GM23248 (cell line): ENCODE results near the gene HSD17B8. TPM values are rescaled to one million over a fixed set of nuclear protein-coding genes. Genes with fewer than 3 reads are reported as not detected.

Source experiments
- DNase-seq: peaks from one replicate; pipeline ENCODE4 v3.0.0-alpha.2; 2015
- H2AFZ ChIP-seq: fragments of 200-600 bp; sonication (generic); 2 replicates; pipeline ENCODE4 v1.6.1; 2016; ENCODE audit warnings: antibody characterized with exemption
- H3F3A ChIP-seq: fragments of 200-600 bp; sonication (generic); 2 replicates; pipeline ENCODE4 v1.6.1; 2016; ENCODE audit warnings: mild to moderate bottlenecking, antibody characterized with exemption, mixed run types; ENCODE audit not compliant: insufficient read depth
- H3K27ac ChIP-seq: fragments of 200-600 bp; sonication (generic); 2 replicates; pipeline ENCODE4 v1.5.1; 2016; ENCODE audit warnings: mild to moderate bottlenecking
- H3K27me3 ChIP-seq: fragments of 200-600 bp; sonication (generic); replicated peaks from 2 replicates; pipeline ENCODE4 v1.6.1; 2016; ENCODE audit warnings: mild to moderate bottlenecking; ENCODE audit not compliant: insufficient read depth
- H3K36me3 ChIP-seq: fragments of 200-600 bp; sonication (generic); 2 replicates; pipeline ENCODE4 v1.6.1; 2016; ENCODE audit warnings: low read depth, mild to moderate bottlenecking
- H3K4me1 ChIP-seq: fragments of 200-600 bp; sonication (generic); 2 replicates; pipeline ENCODE4 v1.6.1; 2016; ENCODE audit warnings: mild to moderate bottlenecking; ENCODE audit not compliant: insufficient read depth
- H3K4me2 ChIP-seq: fragments of 200-600 bp; sonication (generic); one replicate; pipeline ENCODE4 v1.6.1; 2016; ENCODE audit warnings: mild to moderate bottlenecking; ENCODE audit not compliant: unreplicated experiment
- H3K4me3 ChIP-seq: fragments of 200-600 bp; sonication (generic); 2 replicates; pipeline ENCODE4 v1.5.1; 2016; ENCODE audit warnings: mild to moderate bottlenecking
- H3K79me2 ChIP-seq: fragments of 200-600 bp; sonication (generic); 2 replicates; pipeline ENCODE4 v1.6.1; 2016; ENCODE audit warnings: mild to moderate bottlenecking; ENCODE audit not compliant: insufficient read depth
- H3K9ac ChIP-seq: fragments of 200-600 bp; sonication (generic); 2 replicates; pipeline ENCODE4 v1.6.1; 2016; ENCODE audit warnings: mild to moderate bottlenecking
- H3K9me2 ChIP-seq: fragments of 200-600 bp; sonication (generic); 2 replicates; pipeline ENCODE4 v1.6.1; 2016; ENCODE audit warnings: mixed run types, mild to moderate bottlenecking, moderate library complexity; ENCODE audit not compliant: insufficient read depth
- H3K9me3 ChIP-seq: fragments of 200-600 bp; sonication (generic); one replicate; pipeline ENCODE4 v1.6.1; 2017; ENCODE audit warnings: low read depth
- H4K20me1 ChIP-seq: fragments of 200-600 bp; sonication (generic); 2 replicates; pipeline ENCODE4 v1.6.0; 2016; ENCODE audit not compliant: insufficient read depth
- EZH2 ChIP-seq: fragments of 200-600 bp; sonication (generic); IDR thresholded peaks from 2 replicates; pipeline ENCODE4 v1.6.1; 2018; ENCODE audit warnings: antibody characterized with exemption, mild to moderate bottlenecking; ENCODE audit not compliant: insufficient read depth, poor library complexity, severe bottlenecking
- EZH2phosphoT487 ChIP-seq: fragments of 200-600 bp; sonication (generic); IDR thresholded peaks from 2 replicates; pipeline ENCODE4 v1.6.1; 2018; ENCODE audit warnings: antibody characterized with exemption, moderate library complexity, mild to moderate bottlenecking, low read depth; ENCODE audit not compliant: insufficient read depth
- WGBS, 2 experiments: methylation state at CpG; one replicate each; pipeline ENCODE4 v1.1.6; 2015 to 2017; ENCODE audit warnings: low lambda C conversion rate in 2 of 2, low coverage in 1 of 2; ENCODE audit errors: missing lambda C conversion rate in 2 of 2; 5-methylcytosine and 5-hydroxymethylcytosine counted together
- in situ Hi-C: fragments of 300-500 bp; cut with MboI; formaldehyde crosslinking; loops from 2 replicates; pipeline ENCODE4 v1.15.0; 2020
- polyA plus RNA-seq: library from polyadenylated mRNA; unstranded; fragments of >200 nt; fragmentation: Nextera tagmentation; extraction: Ambion mirVana; gene quantifications from 2 replicates; pipeline ENCODE4 v1.2.1, GENCODE V29; 2016
- total RNA-seq: library from RNA; depleted of rRNA; stranded (reverse); fragments of >200 nt; shearing (Covaris generic); gene quantifications from 2 replicates; pipeline ENCODE4 v1.2.3, GENCODE V29; 2014

Gene HSD17B8
- total and polyA plus RNA-seq, 2 experiments from 2014 or later = 3.7 to 5.6 TPM

DNA sequence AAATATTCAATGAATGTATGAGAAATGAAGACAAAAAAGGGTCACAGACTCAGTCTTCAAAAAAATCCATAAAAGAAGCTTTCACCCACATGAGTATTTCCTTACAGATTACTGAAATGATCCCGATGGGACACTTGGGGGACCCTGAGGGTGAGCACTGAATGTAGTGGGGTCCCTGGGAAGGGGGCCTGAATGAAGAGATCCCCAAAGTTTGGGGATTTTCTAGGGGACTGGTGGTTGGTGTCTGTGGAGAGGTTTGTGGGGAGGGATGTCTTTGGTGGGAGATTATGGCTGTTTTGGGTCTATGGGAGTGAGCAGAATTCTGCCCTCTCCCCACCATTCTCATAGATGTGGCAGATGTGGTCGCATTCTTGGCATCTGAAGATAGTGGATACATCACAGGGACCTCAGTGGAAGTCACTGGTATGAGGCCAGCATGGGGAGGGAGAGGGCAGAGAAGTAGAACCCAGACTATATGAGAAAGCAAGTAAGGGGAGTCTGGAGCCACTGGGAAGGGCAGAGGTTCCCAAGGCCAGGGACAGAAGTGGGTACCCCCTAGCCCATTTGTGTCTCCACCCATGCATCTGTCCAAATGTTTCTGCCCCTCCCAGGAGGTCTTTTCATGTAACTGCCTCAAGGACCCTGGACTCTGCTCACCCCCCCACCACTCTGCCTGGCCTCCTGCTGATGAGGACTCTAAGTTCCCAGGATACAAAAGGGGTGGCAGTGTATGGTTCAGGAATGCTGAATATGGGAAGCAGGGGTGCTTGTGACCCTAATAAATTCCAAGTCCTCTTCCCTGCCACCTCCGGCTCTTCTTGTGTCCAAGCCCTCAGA is 1.8 kb downstream of the HSD17B8 start:
- Histone ChIP-seq H3K9me2 (no peaks in the 10 kb centered on the region), H3F3A (peaks cover 44% of the 10 kb centered on the region), H3K9ac (peak overlapping the region; percentile 100), H3K36me3 (peaks cover 13% of the 10 kb centered on the region), H4K20me1 (no peaks in the 10 kb centered on the region), H3K4me2 (peak overlapping the region; percentile 20), H2AFZ (no peak overlapping the region), H3K27me3 (no peaks in the 10 kb centered on the region), H3K79me2 (peaks cover 40% of the 10 kb centered on the region), H3K4me1 (peaks cover 43% of the 10 kb centered on the region), H3K27ac (peak overlapping the region; percentile 92), H3K9me3 (no peaks in the 10 kb centered on the region), H3K4me3 (no peak overlapping the region)
- DNase-seq = peak; percentile 55
- in situ Hi-C loops = no loop called here
- WGBS, 2 experiments = 57 to 70% methylated on average over 2 to 3 of the region's 3 CpGs
- TF ChIP-seq EZH2phosphoT487 (no peak), EZH2 (no peak)

DNA sequence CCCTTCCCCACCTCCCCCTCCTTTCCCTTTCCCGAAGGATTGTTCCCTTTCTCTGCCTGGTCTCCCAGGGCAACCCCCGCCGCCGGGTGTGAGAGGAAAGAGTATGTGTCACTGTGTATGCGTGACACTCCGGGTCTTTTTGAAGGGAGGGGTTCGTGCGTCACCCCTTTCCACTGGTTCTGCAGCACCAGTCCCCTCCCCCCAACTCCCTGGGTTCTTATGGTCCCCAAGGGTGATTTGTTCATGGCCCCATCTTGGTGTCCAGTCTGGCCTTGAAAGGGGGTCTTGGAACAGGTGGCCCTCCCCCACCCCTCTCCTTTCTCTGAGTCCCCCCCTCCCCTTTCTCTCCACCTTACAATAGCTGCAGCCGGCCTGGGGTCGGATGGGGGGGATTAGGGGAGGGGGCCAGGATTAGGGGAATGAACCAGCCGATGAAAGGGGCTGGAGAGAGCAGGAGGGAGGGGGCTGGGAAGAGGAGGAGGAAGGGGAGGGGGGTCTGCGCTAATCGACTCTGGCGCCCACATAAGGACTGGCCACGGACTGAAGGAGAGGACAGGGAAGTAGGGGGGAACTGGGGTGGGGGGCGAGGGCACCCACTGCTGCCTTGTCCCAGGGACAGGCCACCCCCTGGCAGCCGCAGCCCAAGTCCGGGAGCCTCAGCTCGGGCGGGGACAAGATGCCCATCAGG is 2.6 kb downstream of the HSD17B8 start:
- Histone ChIP-seq H4K20me1 (no peaks in the 10 kb centered on the region), H3F3A (peaks cover 44% of the 10 kb centered on the region), H3K9ac (peak overlapping the region; percentile 100), H3K9me3 (no peaks in the 10 kb centered on the region), H3K27ac (peak overlapping the region; percentile 92), H3K79me2 (peaks cover 32% of the 10 kb centered on the region), H3K9me2 (no peaks in the 10 kb centered on the region), H3K27me3 (no peaks in the 10 kb centered on the region), H3K36me3 (peaks cover 13% of the 10 kb centered on the region), H2AFZ (peak overlapping the region; percentile 80), H3K4me1 (peaks cover 43% of the 10 kb centered on the region), H3K4me3 (peak overlapping the region; percentile 96), H3K4me2 (peak overlapping the region; percentile 95)
- WGBS, 2 experiments = 1 to 6% methylated on average over 9 to 20 of the region's 20 CpGs
- in situ Hi-C loops = no loop called here
- peak; percentile 92 for DNase-seq
- TF ChIP-seq EZH2 (no peak), EZH2phosphoT487 (no peak)

GRCh38 chr6:33207552-33208090 is 3.2 kb downstream of the HSD17B8 start:
- 2% methylated on average over 20 to 29 of the region's 29 CpGs for WGBS, 2 experiments
- Histone ChIP-seq H3K27ac (peak overlapping the region; percentile 92), H3F3A (peaks cover 38% of the 10 kb centered on the region), H2AFZ (peak overlapping the region; percentile 80), H3K9me3 (no peaks in the 10 kb centered on the region), H3K36me3 (peaks cover 13% of the 10 kb centered on the region), H3K9me2 (no peaks in the 10 kb centered on the region), H3K9ac (peak overlapping the region; percentile 100), H3K79me2 (peaks cover 26% of the 10 kb centered on the region), H3K27me3 (no peaks in the 10 kb centered on the region), H3K4me1 (peaks cover 43% of the 10 kb centered on the region), H3K4me3 (peak overlapping the region; percentile 96), H4K20me1 (no peaks in the 10 kb centered on the region), H3K4me2 (peak overlapping the region; percentile 95)
- in situ Hi-C loops = no loop called here
- peak; percentile 86 for DNase-seq
- no peak for TF ChIP-seq EZH2phosphoT487
- no peak for TF ChIP-seq EZH2
